NCI-H2196 (cell line): Measurements from ENCODE around the gene CYTH4.

ENCODE experiments used
- DNase-seq: peaks from one replicate; lab custom pipeline; 2025; ENCODE audit not compliant: unreplicated experiment; lab: John Stamatoyannopoulos, UW

CYTH4 gene

DNA sequence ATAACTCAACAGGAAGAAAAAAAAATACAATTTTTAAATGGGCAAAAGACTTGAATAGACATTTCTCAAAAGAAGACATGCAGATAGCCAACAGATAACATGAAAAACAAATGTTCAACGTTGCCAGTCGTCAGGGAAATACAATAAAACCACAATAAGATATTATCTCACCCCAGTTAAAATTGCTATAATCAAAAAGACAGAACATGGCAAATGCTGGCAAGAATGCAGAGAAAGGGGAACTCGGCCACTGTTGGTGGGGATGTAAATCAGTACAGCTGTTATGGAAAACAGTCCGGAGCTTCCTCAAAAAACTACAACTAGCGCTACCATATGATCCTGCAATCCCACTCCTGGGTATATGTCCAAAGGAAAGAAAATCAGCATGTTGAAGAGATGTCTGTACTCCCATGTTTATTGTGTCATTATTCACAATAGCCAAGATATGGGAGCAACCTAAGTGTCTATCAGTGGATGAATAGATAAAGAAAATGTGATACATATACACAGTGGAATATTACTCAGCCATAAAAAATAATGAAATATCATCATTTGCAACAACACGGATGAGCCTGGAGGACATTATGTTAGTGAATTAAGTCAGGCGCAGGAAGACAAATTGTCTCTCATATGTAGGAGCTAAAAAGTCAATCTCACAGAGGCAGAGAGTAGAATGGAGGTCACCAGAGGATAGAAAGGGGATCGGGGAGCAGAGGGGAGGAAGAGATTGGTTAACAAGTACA lies 12.2 kb upstream of the CYTH4 start:
- DNase-seq = no peak

DNA sequence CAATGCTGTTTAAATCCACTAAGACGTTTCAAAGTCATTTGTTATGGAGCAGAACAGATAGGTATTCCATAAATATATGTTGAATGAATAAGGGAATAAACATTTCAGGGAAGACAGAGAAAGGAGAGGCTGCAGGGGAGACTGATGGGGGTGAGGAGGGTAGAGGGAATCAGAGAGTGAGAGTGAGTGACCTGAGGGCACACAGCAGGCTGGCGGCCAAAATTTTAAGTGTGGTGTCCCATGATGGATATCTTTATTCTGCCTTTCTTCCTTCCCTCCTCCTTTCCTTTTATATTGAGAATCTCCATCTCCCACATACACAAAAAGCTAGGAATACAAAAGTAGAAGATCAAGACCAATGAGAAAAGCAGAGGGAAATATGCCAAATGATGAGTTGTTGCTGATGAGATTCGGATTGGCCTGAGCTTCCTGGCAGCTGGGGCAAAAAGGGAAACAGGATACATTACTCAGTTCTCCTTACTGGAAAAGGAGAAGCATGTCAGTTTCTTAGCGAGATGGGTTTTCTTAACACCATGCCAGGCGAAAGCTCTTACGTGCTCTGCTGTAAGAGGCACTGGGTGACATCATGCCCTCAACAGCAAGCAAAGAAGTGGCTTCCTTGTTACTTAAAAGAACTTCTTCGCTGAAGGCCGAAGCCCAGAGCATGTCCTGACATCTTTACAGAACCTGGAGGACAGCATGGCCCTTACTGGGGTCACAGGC lies 11.2 kb upstream of the CYTH4 start:
- DNase-seq = no peak

DNA sequence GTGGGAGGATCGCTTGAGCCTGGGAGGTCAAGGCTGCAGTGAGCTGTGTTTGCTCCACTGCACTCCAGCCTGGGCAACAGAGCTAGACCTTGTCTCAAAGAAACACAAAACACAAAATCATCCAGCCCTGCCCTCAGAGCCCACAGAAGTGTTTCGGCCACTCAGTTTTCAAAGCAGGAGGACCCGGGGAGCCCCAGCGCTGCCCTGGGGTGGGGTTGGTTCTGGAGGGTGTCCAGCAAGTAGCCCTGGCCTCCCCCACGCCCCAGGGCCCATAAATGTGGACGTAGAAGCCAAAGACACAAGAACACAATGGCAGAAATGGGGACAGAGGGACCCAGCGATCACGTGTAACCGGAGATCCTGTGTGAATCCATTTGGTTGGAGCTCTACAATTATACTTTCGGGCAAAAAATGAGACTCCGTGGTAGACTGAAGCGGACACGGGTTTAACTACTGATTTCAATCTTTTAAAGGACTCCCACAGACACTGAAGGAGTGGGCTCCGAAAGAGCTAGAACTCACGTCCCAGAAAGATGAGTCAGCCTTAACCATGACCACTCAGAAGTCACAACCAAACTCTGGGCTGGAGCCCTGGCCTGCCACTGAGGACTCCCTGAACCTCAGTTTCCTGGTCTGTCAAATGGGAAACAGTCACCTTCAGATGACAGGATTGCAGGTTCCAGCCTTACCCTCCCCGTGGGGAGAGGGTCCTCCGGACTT lies 9.0 kb upstream of the CYTH4 start:
- DNase-seq = no peak

DNA sequence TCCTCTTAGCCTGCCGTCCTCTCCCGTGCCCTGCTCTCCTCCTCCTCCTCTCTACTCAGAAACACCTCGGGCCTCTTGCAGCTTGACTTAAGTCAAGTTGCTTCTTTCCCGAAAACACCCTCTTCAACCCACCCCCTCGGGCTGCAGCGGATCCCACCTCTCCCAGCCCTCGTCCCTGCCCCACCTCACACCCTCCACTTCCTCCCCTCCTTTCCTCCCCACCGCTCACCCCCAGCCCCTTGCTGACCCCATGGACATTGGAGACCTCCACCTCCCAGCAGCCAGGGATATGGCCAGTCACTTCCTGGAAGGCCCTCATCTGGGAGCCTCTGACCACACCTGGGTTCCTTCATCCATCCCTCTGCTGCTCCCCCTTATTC lies 8.5 kb upstream of the CYTH4 start:
- no peak for DNase-seq

DNA sequence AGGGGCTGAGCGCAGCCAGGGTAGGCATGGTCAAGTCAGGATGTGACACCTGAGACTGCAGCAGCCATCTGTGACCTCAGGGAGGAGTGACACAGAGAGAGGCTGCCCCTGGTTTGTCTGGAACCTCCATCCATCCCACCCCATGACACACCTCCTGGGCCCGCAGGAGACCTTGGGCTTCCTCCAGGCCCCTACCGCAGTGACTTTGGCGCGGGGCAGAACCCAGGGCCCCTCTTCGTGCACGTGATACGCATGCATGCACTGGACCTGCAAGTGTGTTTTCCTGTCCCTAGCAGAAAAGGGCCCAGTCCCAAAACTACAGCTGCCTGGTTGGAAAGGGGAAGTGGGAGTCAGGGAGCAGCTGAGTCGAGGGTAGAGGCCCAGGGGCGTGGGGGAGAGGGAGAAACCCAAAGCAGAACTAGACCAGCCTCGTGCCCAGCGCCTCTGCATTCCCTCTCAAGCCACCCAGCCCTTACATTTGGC lies 7.9 kb upstream of the CYTH4 start:
- no peak for DNase-seq

DNA sequence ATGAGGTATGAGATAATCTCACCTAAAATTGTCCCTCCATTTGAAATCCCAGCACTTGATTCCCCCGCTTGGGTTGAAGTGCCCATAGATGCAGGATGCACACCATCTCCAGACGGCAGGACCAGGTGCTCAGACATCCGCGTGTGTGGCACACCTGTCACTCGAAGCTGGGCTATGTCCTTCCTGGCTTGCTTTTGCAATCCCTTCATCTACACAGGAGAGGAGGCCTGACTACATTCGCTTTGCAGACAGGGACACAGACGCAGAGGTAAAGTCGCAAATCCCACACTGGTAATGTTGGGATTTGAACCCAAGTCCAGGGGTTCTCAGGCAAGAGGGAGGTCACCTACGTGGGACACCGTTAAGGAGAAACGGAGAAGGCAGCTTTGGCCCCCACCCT lies 7.2 kb upstream of the CYTH4 start:
- no peak for DNase-seq

DNA sequence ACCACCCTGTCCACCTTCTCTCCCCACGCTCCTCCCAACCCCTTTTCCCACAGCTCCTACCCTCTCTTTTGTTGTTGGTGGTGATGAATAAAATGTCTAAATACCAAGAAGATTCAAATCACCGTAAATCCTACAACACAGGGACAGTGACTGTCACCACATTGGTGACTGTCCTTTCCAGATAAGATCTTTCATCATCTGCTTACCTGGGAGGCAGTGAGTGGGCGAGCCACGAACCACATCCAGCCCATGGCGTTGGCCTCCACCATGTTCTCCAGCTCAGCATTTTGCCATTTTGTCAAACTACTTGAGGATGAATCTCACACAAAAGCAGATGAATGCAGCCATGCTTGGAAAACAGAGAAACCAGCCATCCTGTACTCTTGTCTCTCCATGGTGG lies 6.7 kb upstream of the CYTH4 start:
- DNase-seq = no peak

DNA sequence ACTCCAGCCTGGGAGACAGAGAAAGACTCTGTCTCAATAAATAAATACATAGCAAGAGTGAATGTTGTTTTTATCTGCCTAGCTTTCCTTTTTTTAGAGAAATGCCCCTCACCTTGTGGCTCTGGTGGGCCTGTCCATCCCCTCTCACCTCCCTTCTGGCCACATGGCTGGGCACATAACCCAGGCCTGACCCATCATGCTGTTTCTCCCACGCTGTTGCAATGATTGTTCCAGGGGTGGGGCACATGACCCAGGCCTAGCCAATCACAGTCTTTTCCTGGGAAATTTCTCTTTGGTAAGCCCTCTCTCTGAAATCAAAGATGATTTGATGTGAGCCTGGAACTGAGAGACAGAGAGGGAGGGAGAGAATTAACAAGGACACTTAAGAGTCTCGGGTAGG lies 5.5 kb upstream of the CYTH4 start:
- no peak for DNase-seq

DNA sequence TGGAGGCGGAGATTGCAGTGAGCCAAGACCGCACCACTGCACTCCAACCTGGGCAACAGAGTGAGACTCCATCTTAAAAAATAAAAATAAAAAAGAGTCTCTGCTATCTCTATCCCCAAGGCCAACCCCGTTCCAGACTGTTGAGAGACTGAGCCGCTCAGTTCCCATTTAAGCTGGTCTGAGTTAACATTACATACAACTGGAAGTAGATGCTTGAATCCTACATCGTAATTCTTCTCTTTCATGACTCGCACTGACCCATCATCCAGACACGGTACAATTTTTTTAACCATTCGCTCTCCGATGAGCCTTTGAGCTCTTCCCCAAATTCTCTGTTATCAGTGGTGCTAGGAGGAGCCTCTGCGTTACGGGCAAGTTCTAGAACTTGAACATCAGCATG lies 4.9 kb upstream of the CYTH4 start:
- no peak for DNase-seq

DNA sequence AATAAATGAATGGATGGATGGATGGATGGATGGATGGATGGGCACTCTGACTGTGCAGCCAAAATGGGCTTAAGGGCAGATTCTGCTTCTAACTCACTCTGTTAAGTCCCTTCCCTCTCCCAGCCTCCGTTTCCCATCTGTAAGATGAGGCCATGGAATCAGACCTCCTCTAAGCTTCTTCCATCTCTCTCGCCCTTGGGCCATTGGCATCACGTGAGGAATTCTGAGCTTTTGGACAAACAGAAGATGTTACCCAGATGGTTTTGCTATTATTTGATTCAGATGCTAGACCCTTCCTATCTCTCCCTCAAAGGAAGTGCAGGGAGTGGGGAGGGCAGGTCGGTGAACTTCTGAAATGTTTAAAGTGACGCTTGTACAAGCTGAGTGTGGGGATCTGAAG lies 4.0 kb upstream of the CYTH4 start:
- DNase-seq = no peak

DNA sequence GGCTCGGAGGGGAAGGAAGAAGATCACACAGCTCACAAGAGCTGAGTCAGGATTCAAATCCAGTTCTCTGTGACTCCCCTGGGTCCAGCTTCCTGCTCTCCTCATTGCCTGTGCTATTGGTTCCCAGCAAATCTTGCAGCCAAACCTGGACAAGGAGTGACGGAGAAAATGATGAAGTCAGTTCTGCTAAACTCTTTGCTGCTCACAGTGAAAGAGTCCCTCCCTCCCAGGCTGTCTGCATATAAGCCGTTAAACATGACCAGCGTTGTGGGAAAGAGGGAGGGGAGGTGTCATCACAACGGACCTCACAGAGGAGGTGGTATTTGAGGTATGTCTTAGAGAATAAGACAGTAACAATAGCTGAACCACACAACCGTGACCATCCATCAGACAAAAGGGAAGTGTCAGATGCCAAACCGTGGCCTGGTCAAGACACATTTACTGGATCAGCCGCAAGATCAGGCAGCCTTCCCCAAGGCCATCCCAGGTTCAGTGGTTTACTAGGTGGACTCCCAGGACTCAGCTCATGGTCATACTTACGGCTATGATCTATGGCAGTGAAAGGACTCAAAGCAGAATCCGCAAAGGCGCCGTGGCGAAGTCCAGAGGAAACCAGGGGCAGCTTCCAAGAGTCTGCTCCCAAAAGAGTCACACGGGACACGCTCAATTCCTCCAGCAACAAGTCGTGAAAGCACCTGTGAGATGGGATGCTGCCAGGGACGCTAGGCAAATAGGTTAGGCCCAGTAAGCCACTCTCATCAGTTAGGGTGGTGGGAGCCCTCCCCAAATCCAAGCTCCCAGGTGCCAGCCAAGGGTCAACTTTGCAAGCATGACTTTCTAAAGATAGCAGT lies 2.8 kb upstream of the CYTH4 start:
- no peak for DNase-seq

DNA sequence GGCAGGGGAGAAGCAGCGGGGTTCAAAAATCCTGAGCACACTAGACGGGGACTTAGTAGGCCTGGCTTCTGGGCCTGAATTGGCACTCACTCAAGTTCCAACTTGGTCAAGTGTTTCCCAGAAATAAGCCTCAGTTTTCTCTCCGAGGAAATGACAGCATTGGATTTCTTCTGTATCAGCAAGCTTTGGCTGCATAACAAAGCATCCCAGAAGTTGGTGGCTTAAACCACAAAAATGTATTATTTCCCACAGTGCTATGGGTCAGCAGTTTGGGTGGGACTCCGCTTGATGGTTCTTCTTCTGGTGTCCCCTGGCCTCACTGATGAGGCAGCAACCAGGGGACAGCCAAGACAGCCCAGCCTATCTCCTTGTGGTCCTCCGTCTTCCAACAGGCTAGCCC lies 1.6 kb upstream of the CYTH4 start:
- DNase-seq = no peak

DNA sequence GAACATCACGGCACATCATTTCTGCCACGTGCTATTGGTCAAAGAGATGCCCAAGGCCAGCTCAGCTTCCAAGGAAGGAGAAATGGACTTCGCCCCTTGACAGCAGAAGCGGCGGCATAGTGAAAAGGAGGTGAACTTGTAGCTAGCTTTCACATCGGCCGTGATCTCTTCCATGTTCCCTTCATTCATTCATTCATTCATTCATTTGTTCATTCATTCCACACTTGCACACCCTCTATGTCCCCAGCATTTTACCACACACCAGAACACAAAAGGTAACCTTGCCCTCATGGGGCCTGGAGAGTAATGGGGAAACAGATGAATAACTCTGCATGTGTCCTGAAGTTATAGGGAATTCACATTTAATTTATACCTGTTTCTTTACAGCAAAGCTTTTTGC lies 1.1 kb upstream of the CYTH4 start:
- DNase-seq = no peak

DNA sequence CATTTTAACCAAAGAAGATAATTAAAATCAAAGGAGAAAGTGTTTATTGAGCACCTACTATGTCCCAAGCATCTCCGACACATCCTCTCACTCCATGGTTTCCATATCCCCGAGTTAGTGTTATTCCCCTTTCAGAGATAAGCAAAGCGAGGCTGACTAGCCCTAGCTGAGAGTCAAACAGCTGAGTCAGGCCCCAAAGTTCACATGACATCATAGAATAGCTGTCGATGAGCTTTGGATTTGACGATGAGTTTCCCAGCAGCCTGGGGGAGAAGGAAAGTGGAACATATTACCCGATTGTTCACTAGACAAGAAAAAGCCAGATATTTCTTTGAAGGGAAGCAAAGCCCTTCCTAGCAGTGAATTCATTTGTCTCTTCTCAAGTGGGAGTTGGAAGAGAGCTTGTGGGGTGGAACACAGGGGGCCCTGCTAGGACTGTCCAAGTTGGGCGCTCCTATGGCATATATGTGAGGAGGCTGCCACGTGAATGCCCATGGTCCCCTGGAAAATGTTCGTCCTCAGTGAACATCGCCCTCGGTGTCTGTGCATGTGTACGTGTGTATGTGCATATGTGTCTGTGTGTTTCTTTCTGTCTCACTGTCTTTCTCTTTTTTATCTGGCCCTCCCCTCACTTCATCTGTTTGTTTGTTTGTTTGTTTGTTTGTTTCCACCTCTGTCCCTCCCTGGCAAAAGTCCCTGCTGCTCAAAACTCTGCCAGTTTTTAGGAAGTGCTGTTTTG lies 493 bp upstream of the CYTH4 start:
- no peak for DNase-seq

DNA sequence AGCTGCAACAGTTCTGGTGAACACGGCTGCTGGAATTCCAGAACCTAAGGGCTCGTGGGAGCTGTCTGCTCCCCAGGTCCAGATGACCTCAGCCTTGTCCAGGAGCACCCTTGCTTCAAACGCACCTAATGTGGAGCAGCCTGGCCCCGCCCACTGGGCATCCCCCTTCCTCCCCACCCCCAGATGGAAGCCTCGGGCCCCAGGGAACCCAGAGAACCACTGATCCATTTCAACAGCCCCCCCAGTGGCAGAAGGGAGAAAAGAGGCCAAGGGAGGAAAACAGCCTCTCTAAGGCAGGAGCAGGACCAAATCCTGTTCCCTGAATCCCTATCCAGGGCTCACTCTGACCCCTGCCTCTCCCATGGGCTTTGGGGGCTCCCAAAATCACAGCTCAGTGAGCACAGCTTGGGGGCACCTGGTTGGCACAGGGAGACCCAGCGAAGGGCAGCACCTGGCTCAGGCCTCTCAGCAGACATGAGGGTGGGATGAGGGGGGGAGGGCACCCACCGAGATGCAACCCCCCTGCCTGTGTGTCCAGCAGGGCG lies 1.2 kb downstream of the CYTH4 start:
- no peak for DNase-seq

DNA sequence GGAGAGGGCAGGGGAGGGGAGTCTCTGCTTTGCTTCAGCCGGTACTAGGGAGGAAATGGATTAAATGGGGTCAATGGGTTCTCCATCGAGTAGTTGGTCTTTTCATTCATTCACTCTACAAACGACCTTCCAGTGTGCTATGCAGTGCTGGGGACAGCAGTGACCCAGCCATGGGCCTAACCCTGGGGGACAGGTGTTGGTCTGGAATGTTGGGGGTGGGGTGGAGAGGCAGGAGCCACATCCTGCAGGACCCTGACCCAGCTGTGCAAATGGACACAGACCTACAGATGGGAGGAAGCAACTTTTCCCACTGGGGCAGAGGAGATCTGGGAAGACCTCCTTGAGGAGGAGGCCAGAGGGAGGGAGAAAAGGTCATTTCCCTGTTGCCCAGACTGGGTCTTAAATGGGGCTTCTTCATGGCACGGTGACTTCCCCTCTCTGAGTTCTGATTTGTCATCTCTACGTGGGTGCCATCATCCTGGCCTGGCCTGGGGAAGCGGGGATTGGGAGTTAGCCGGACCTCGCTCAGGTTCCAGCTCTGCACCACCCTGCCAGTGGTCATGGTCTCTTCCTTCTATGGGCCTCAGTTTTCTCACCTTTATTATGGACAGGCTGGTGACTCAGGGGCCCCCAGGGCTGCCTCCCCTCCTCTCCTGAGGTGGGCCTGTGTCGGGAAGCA lies 2.0 kb downstream of the CYTH4 start:
- no peak for DNase-seq

DNA sequence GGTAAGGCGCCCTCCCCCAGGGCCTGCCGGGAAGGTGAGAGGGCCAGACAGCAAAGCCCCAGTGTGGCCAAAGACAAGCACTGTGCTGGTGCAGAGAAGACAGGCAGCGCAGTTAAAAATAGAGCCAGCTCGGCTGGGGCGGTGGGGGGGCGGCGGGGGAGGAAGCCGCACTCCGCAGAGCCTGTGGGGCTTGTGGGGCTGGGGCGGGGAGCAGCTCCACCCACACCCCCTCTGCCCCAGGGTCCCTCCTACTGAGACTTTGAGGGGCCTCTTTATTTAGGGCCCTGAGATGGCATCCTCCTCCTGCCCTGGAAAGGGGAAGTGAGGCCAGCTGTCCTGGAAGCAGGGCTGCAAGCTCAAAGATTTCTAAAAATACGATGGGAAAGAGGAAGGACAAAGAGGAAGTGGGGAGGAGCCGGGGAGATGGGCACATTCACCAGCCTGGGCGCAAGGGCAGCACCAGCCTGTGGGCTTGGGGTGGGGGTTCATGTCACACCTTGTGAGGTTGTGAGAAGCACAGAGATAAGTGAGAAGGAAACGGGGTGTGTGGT lies 2.6 kb downstream of the CYTH4 start:
- DNase-seq = no peak

DNA sequence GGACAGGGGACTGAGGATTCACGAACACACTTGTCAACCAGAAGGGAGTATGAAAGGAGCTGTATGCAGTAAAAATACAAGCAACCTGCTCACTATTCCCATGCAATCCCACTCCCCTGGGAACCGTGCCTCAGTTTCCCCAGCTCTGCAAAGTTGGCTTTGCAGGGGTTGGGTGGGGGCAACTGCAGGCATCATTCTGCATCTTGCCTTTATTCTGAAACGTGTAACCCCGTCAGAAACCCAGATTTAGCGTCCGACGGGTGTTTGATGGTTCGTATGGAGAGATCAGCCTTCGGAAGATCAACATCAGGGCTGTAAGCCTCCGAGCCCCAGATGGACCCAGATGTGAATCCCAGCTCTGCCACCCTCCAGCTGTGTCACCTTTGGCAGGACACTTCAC lies 3.6 kb downstream of the CYTH4 start:
- DNase-seq = no peak

DNA sequence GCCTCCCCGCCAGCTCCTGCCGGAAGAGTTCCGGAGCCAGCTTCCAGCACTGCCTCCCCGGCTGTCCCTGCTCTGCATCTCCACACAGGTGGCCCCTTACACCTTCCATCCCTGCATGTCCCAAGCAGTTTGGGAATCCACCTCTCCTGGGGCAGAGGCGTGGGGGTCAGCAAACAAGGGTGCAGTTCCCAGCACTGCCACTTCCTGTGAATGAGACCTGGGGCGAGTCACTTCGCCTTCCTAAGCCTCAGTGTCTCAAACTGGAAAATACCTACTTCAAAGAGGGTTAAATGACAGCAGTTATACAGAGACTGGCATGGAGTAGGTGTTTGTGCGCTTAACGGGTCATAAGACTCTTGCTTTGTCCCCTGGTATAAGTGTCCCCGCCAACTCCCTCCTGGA lies 5.2 kb downstream of the CYTH4 start:
- DNase-seq = no peak
